ENCODE measurements around the gene ZNF764. TPM values are rescaled to one million over a fixed set of nuclear protein-coding genes. Genes with fewer than 3 reads are reported as not detected.
"Not testable (repeated sequence)": the region's sequence is repeated elsewhere in the genome, so short reads cannot be mapped to it uniquely, and the experiment has no call there.

ZNF764 gene
- polyA plus RNA-seq, 3 donors: 0.94 to 4.6 (median 1.0) TPM

GRCh38 chr16:30600215-30600614 lies 42.0 kb upstream of the ZNF764 start:
- peaks cover 16 to 17% of the 10 kb centered on the region in 2 donors for H3K36me3 ChIP-seq (replicated peaks in 1 of 2; ENCODE audit: control insufficient read depth in 1 of 2, insufficient read depth in 2 of 2, low read length in 2 of 2)
- no peak overlapping the region for H3K4me3 Mint-ChIP-seq
- no peak for DNase-seq
- H3K36me3 Mint-ChIP-seq: peaks cover 18 to 23% of the 10 kb centered on the region in 2 donors
- H3K9ac ChIP-seq (ENCODE audit: insufficient read depth, low read length, poor library complexity, severe bottlenecking): no peak overlapping the region
- H3K9me3 Mint-ChIP-seq: peaks cover 0 to 1% (median 0%) of the 10 kb centered on the region in 7 donors
- H3K4me2 ChIP-seq (replicated peaks; ENCODE audit: extremely low read depth, low read length, poor library complexity, severe bottlenecking): no peak overlapping the region
- no peaks in the 10 kb centered on the region for H3K27me3 ChIP-seq (ENCODE audit: control insufficient read depth in 2 of 2, insufficient read depth in 2 of 2, low read length in 2 of 2)
- H3K4me3 ChIP-seq (replicated peaks in 1 of 3; ENCODE audit: low read depth in 2 of 3, low read length in 3 of 3): no peak overlapping the region
- peaks cover 8% of the 10 kb centered on the region for H4K20me1 ChIP-seq (ENCODE audit: insufficient read depth, low read length)
- H2AFZ ChIP-seq (ENCODE audit: insufficient read depth, low read depth, low read length, poor library complexity, severe bottlenecking): no peak overlapping the region
- H3K27me3 Mint-ChIP-seq (ENCODE audit: low read depth in 3 of 3): peaks cover 0 to 2% (median 0%) of the 10 kb centered on the region in 3 donors
- H3K4me1 ChIP-seq (ENCODE audit: control insufficient read depth in 1 of 2, insufficient read depth in 2 of 2, low read length in 2 of 2): peaks cover 41% of the 10 kb centered on the region in 2 donors
- no CpG with 5 or more reads among the region's 3 CpGs for WGBS (ENCODE audit: insufficient coverage)
- H3K79me2 ChIP-seq (ENCODE audit: insufficient read depth, low read length): peaks cover 16% of the 10 kb centered on the region
- intact Hi-C loops (cut with micrococcal nuclease): no loop called here
- H3K27ac ChIP-seq (ENCODE audit: low read depth in 1 of 2, low read length in 2 of 2): no peak overlapping the region
- H3K27ac Mint-ChIP-seq: no peak overlapping the region
- no peaks in the 10 kb centered on the region for H3K9me3 ChIP-seq (replicated peaks in 1 of 2; ENCODE audit: control insufficient read depth in 1 of 2, insufficient read depth in 1 of 2, low read length in 2 of 2)
- peaks cover 44% of the 10 kb centered on the region for H3K4me1 Mint-ChIP-seq
- no peak for TF ChIP-seq CTCF (IDR thresholded peaks at IDR 0.05)

GRCh38 chr16:30592871-30593270 lies 34.7 kb upstream of the ZNF764 start:
- Mint-ChIP-seq H3K9me3 (peaks cover 0 to under 1% (median 0%) of the 10 kb centered on the region in 7 donors), H3K27me3 (ENCODE audit: low read depth in 3 of 3) (no peaks in the 10 kb centered on the region), H3K4me1 (peaks cover under 1% of the 10 kb centered on the region), H3K27ac (peak overlapping the region in 1 of 7 donors; percentile 21), H3K36me3 (peaks cover under 1 to 7% of the 10 kb centered on the region in 2 donors), H3K4me3 (no peak overlapping the region)
- H3K36me3 ChIP-seq (replicated peaks in 1 of 2; ENCODE audit: control insufficient read depth in 1 of 2, insufficient read depth in 2 of 2, low read length in 2 of 2): no peaks in the 10 kb centered on the region
- DNase-seq: no peak
- WGBS (ENCODE audit: insufficient coverage): 100% methylated on average over 3 of the region's 4 CpGs
- no peaks in the 10 kb centered on the region for H3K79me2 ChIP-seq (ENCODE audit: insufficient read depth, low read length)
- H3K4me1 ChIP-seq (ENCODE audit: control insufficient read depth in 1 of 2, insufficient read depth in 2 of 2, low read length in 2 of 2): no peaks in the 10 kb centered on the region
- H4K20me1 ChIP-seq (ENCODE audit: insufficient read depth, low read length): no peaks in the 10 kb centered on the region
- TF ChIP-seq CTCF (IDR thresholded peaks at IDR 0.05): no peak
- no peak overlapping the region for H3K4me3 ChIP-seq (replicated peaks in 1 of 3; ENCODE audit: low read depth in 2 of 3, low read length in 3 of 3)
- no peaks in the 10 kb centered on the region for H3K9me3 ChIP-seq (replicated peaks in 1 of 2; ENCODE audit: control insufficient read depth in 1 of 2, insufficient read depth in 1 of 2, low read length in 2 of 2)
- H3K27me3 ChIP-seq (ENCODE audit: control insufficient read depth in 2 of 2, insufficient read depth in 2 of 2, low read length in 2 of 2): no peaks in the 10 kb centered on the region
- intact Hi-C loops (cut with micrococcal nuclease): no loop called here
- H3K27ac ChIP-seq (ENCODE audit: low read depth in 1 of 2, low read length in 2 of 2): no peak overlapping the region
- H3K4me2 ChIP-seq (replicated peaks; ENCODE audit: extremely low read depth, low read length, poor library complexity, severe bottlenecking): no peak overlapping the region
- no peak overlapping the region for H3K9ac ChIP-seq (ENCODE audit: insufficient read depth, low read length, poor library complexity, severe bottlenecking)
- H2AFZ ChIP-seq (ENCODE audit: insufficient read depth, low read depth, low read length, poor library complexity, severe bottlenecking): no peak overlapping the region

GRCh38 chr16:30590869-30591268 lies 32.7 kb upstream of the ZNF764 start:
- H3K27ac Mint-ChIP-seq; H3K27me3 ChIP-seq (ENCODE audit: control insufficient read depth in 2 of 2, insufficient read depth in 2 of 2, low read length in 2 of 2); H3K9me3 ChIP-seq (replicated peaks in 1 of 2; ENCODE audit: control insufficient read depth in 1 of 2, insufficient read depth in 1 of 2, low read length in 2 of 2); H3K36me3 ChIP-seq (replicated peaks in 1 of 2; ENCODE audit: control insufficient read depth in 1 of 2, insufficient read depth in 2 of 2, low read length in 2 of 2); H3K4me1 Mint-ChIP-seq; H3K4me3 Mint-ChIP-seq; H3K4me3 ChIP-seq (replicated peaks in 1 of 3; ENCODE audit: low read depth in 2 of 3, low read length in 3 of 3); H3K27ac ChIP-seq (ENCODE audit: low read depth in 1 of 2, low read length in 2 of 2); intact Hi-C loops (cut with micrococcal nuclease); H3K36me3 Mint-ChIP-seq; H3K4me1 ChIP-seq (ENCODE audit: control insufficient read depth in 1 of 2, insufficient read depth in 2 of 2, low read length in 2 of 2); H4K20me1 ChIP-seq (ENCODE audit: insufficient read depth, low read length); DNase-seq; H3K9ac ChIP-seq (ENCODE audit: insufficient read depth, low read length, poor library complexity, severe bottlenecking); H3K9me3 Mint-ChIP-seq; H3K4me2 ChIP-seq (replicated peaks; ENCODE audit: extremely low read depth, low read length, poor library complexity, severe bottlenecking); H3K27me3 Mint-ChIP-seq (ENCODE audit: low read depth in 3 of 3); H2AFZ ChIP-seq (ENCODE audit: insufficient read depth, low read depth, low read length, poor library complexity, severe bottlenecking): not testable (repeated sequence)
- 100% methylated on average over 2 of the region's 9 CpGs for WGBS (ENCODE audit: insufficient coverage)
- H3K79me2 ChIP-seq (ENCODE audit: insufficient read depth, low read length): peaks cover 17% of the 10 kb centered on the region

Data from CD14-positive monocyte (primary cell).